CD4-positive, alpha-beta T cell treated with Interleukin-6 for 4 hours (primary cell): ENCODE measurements around the gene IVD.
A peak's percentile ranks its signal among the peaks of the same experiment; 100 is the strongest.

ENCODE experiments used
- DNase-seq: peaks from one replicate; pipeline ENCODE4 v3.0.0-alpha.2; 2020; ENCODE audit warnings: mixed read lengths

Gene IVD

GRCh38 chr15:40416056-40416455 is 10.5 kb downstream of the IVD start:
- no peak for DNase-seq

- DNase-seq = no peak
Observed at GRCh38 chr15:40418126-40418525, 12.5 kb downstream of the IVD start.

GRCh38 chr15:40420071-40420713 is 14.6 kb downstream of the IVD start:
- no peak for DNase-seq

- DNase-seq = no peak
Observed at GRCh38 chr15:40420793-40421192, 15.2 kb downstream of the IVD start.

GRCh38 chr15:40421246-40422157 is 15.9 kb downstream of the IVD start:
- DNase-seq = peak; percentile 83

GRCh38 chr15:40424483-40425115 is 19.0 kb downstream of the IVD start:
- DNase-seq = no peak

- DNase-seq = no peak
Observed at GRCh38 chr15:40425681-40426080, 20.1 kb downstream of the IVD start.

- DNase-seq = no peak
Observed at GRCh38 chr15:40427188-40427587, 21.6 kb downstream of the IVD start.

- no peak for DNase-seq
Observed at GRCh38 chr15:40428185-40428584, 22.6 kb downstream of the IVD start.

- DNase-seq = no peak
Observed at GRCh38 chr15:40429068-40429710, 23.6 kb downstream of the IVD start.

GRCh38 chr15:40430271-40430805 is 24.7 kb downstream of the IVD start:
- no peak for DNase-seq

GRCh38 chr15:40435023-40435709 is 29.6 kb downstream of the IVD start:
- DNase-seq = no peak

GRCh38 chr15:40435710-40436089 is 30.1 kb downstream of the IVD start:
- DNase-seq = no peak

- peak; percentile 36 for DNase-seq
Observed at GRCh38 chr15:40436116-40436891, 30.7 kb downstream of the IVD start.

- no peak for DNase-seq
Observed at GRCh38 chr15:40436892-40437751, 31.5 kb downstream of the IVD start.

- no peak for DNase-seq
Observed at GRCh38 chr15:40437752-40438687, 32.4 kb downstream of the IVD start.

- no peak for DNase-seq
Observed at GRCh38 chr15:40438712-40439111, 33.1 kb downstream of the IVD start.

GRCh38 chr15:40439461-40439959 is 33.9 kb downstream of the IVD start:
- no peak for DNase-seq
